H9 (cell line): ENCODE results near the gene CEP85L. TPM values are rescaled to one million over a fixed set of nuclear protein-coding genes. Genes with fewer than 3 reads are reported as not detected.

Source experiments
- DNase-seq: peaks from one replicate; pipeline ENCODE4 v3.0.0-alpha.2; 2017
- H2AFZ ChIP-seq: one replicate; pipeline ENCODE4 v1.6.1; 2013; ENCODE audit warnings: mild to moderate bottlenecking, low read length, control low read depth, moderate library complexity
- H2AK5ac ChIP-seq: 2 replicates; pipeline ENCODE4 v1.6.1; 2013; ENCODE audit warnings: low read length, control low read depth, mixed read lengths; ENCODE audit not compliant: insufficient read length
- H2BK120ac ChIP-seq: one replicate; pipeline ENCODE4 v1.6.1; 2013; ENCODE audit warnings: low read depth, mild to moderate bottlenecking, low read length, control low read depth, inconsistent platforms; ENCODE audit not compliant: poor library complexity, severe bottlenecking
- H2BK12ac ChIP-seq: 2 replicates; pipeline ENCODE4 v1.6.1; 2013; ENCODE audit warnings: low read length, control low read depth, mixed read lengths, low read depth; ENCODE audit not compliant: insufficient read length
- H2BK15ac ChIP-seq: 2 replicates; pipeline ENCODE4 v1.6.1; 2013; ENCODE audit warnings: low read depth, low read length, control low read depth
- H2BK20ac ChIP-seq: one replicate; pipeline ENCODE4 v1.6.1; 2013; ENCODE audit warnings: low read depth, mild to moderate bottlenecking, low read length, control low read depth, inconsistent platforms; ENCODE audit not compliant: poor library complexity, severe bottlenecking
- H2BK5ac ChIP-seq: 2 replicates; pipeline ENCODE4 v1.6.1; 2013; ENCODE audit warnings: low read length, control low read depth, mixed read lengths; ENCODE audit not compliant: insufficient read length
- H3K14ac ChIP-seq: 2 replicates; pipeline ENCODE4 v1.6.1; 2013; ENCODE audit warnings: low read length, control low read depth; ENCODE audit not compliant: insufficient read depth
- H3K18ac ChIP-seq: 2 replicates; pipeline ENCODE4 v1.6.1; 2013; ENCODE audit warnings: low read depth, mild to moderate bottlenecking, mixed read lengths, low read length, control low read depth; ENCODE audit not compliant: insufficient read length
- H3K23ac ChIP-seq: 2 replicates; pipeline ENCODE4 v1.6.1; 2013; ENCODE audit warnings: low read length, control low read depth, mixed read lengths, low read depth; ENCODE audit not compliant: insufficient read length
- H3K23me2 ChIP-seq: 2 replicates; pipeline ENCODE4 v1.6.1; 2013; ENCODE audit warnings: low read depth, mild to moderate bottlenecking, mixed read lengths, low read length, control low read depth; ENCODE audit not compliant: insufficient read length, poor library complexity, severe bottlenecking
- H3K27ac ChIP-seq: 2 replicates; pipeline ENCODE4 v1.5.1; 2013; ENCODE audit warnings: low read length, control low read depth, mixed read lengths, low read depth; ENCODE audit not compliant: insufficient read length
- H3K27me3 ChIP-seq: 2 replicates; pipeline ENCODE4 v1.6.1; 2013; ENCODE audit warnings: low read length, control low read depth, inconsistent platforms; ENCODE audit not compliant: insufficient read depth
- H3K4ac ChIP-seq: 2 replicates; pipeline ENCODE4 v1.6.1; 2013; ENCODE audit warnings: low read depth, mild to moderate bottlenecking, control low read depth, inconsistent platforms, low read length, moderate library complexity
- H3K4me1 ChIP-seq: 2 replicates; pipeline ENCODE4 v1.6.1; 2013; ENCODE audit warnings: low read length, control low read depth, inconsistent platforms; ENCODE audit not compliant: insufficient read depth
- H3K4me2 ChIP-seq: 2 replicates; pipeline ENCODE4 v1.6.1; 2013; ENCODE audit warnings: low read length, control low read depth, mixed read lengths; ENCODE audit not compliant: insufficient read length, insufficient read depth
- H3K56ac ChIP-seq: 2 replicates; pipeline ENCODE4 v1.6.1; 2013; ENCODE audit warnings: low read depth, mild to moderate bottlenecking, mixed read lengths, low read length, control low read depth; ENCODE audit not compliant: insufficient read length
- H3K79me1 ChIP-seq: 2 replicates; pipeline ENCODE4 v1.6.1; 2013; ENCODE audit warnings: low read depth, mild to moderate bottlenecking, moderate library complexity, low read length, control low read depth, inconsistent platforms; ENCODE audit not compliant: insufficient read depth, poor library complexity, severe bottlenecking
- H3K79me2 ChIP-seq: 2 replicates; pipeline ENCODE4 v1.6.1; 2013; ENCODE audit warnings: low read length, control low read depth, inconsistent platforms; ENCODE audit not compliant: insufficient read depth
- H3K9ac ChIP-seq: 2 replicates; pipeline ENCODE4 v1.6.1; 2013; ENCODE audit warnings: low read length, control low read depth, mixed read lengths; ENCODE audit not compliant: insufficient read length; ENCODE audit errors: extremely low read depth
- H3K9me3 ChIP-seq: one replicate; pipeline ENCODE4 v1.6.1; 2013; ENCODE audit warnings: low read depth, low read length, inconsistent platforms; ENCODE audit not compliant: control insufficient read depth
- H3T11ph ChIP-seq: one replicate; pipeline ENCODE4 v1.6.1; 2013; ENCODE audit warnings: mild to moderate bottlenecking, low read length, control low read depth, inconsistent platforms
- H4K20me1 ChIP-seq: one replicate; pipeline ENCODE4 v1.6.1; 2013; ENCODE audit not compliant: control insufficient read depth, insufficient read length, insufficient read depth
- H4K5ac ChIP-seq: 2 replicates; pipeline ENCODE4 v1.6.1; 2013; ENCODE audit warnings: low read depth, mild to moderate bottlenecking, mixed read lengths, low read length, control low read depth; ENCODE audit not compliant: insufficient read length
- H4K8ac ChIP-seq: replicated peaks from 2 replicates; pipeline ENCODE4 v1.6.1; 2013; ENCODE audit warnings: low read length, control low read depth, mixed read lengths, low read depth; ENCODE audit not compliant: insufficient read length
- H4K91ac ChIP-seq: 2 replicates; pipeline ENCODE4 v1.6.1; 2013; ENCODE audit warnings: low read depth, mild to moderate bottlenecking, moderate library complexity, mixed read lengths, low read length, control low read depth; ENCODE audit not compliant: insufficient read length
- H3K27ac Mint-ChIP-seq, 3 experiments: 2 replicates in 2 of 3; 3 replicates in 1 of 3; pipeline ENCODE4 v1.8.0; 2020 to 2021; ENCODE audit warnings: mixed read lengths in 3 of 3, mild to moderate bottlenecking in 1 of 3, moderate library complexity in 1 of 3
- H3K27me3 Mint-ChIP-seq: 2 replicates; pipeline ENCODE4 v1.8.0; 2021; ENCODE audit warnings: low read depth, mild to moderate bottlenecking, moderate library complexity, mixed read lengths
- H3K36me3 Mint-ChIP-seq, 3 experiments: 2 replicates in 2 of 3; 3 replicates in 1 of 3; pipeline ENCODE4 v1.8.0; 2020 to 2021; ENCODE audit warnings: low read depth in 3 of 3, mixed read lengths in 3 of 3; ENCODE audit not compliant: insufficient read depth in 1 of 3
- H3K4me1 Mint-ChIP-seq, 2 experiments: 2 replicates each; pipeline ENCODE4 v1.8.0; 2020; ENCODE audit warnings: mixed read lengths in 2 of 2
- H3K4me3 Mint-ChIP-seq, 2 experiments: 2 replicates in 1 of 2; 3 replicates in 1 of 2; pipeline ENCODE4 v1.8.0; 2020 to 2021; ENCODE audit warnings: mild to moderate bottlenecking in 2 of 2, mixed read lengths in 2 of 2, moderate library complexity in 1 of 2
- H3K9me3 Mint-ChIP-seq, 2 experiments: 2 replicates in 1 of 2; 3 replicates in 1 of 2; pipeline ENCODE4 v1.8.0; 2020; ENCODE audit warnings: mild to moderate bottlenecking in 2 of 2, mixed read lengths in 2 of 2, moderate library complexity in 1 of 2
- CTCF ChIP-seq: fragments of 200-600 bp; sonication (generic); conservative IDR thresholded peaks from 3 replicates; pipeline ENCODE4 v1.8.0; 2021; ENCODE audit warnings: antibody characterized with exemption, mild to moderate bottlenecking
- WGBS: extraction: QIAGEN DNeasy Blood & Tissue Kit; methylation state at CpG from one replicate; pipeline ENCODE4 v1.1.7; 2013; ENCODE audit warnings: missing lambda C conversion rate, low lambda C conversion rate, mixed read lengths; ENCODE audit not compliant: insufficient read length; ENCODE audit errors: extremely low coverage; 5-methylcytosine and 5-hydroxymethylcytosine counted together
- total RNA-seq: library from RNA; stranded (reverse); gene quantifications from 2 replicates; pipeline ENCODE4 v1.2.1, GENCODE V29; 2021

The CEP85L gene
- total RNA-seq, 1 experiment from 2014 or later, result 3.8 TPM

GRCh38 chr6:118680452-118681095 lies 29.2 kb upstream of the CEP85L start:
- DNase-seq, result no peak
- Histone ChIP-seq H2BK20ac (no peak overlapping the region), H4K20me1 (no peaks in the 10 kb centered on the region), H2BK120ac (no peak overlapping the region), H3K56ac (no peak overlapping the region), H3K4me2 (no peak overlapping the region), H3K9me3 (no peaks in the 10 kb centered on the region), H4K8ac (no peak overlapping the region), H3K79me1 (no peaks in the 10 kb centered on the region), H2AFZ (no peak overlapping the region), H2AK5ac (no peak overlapping the region), H2BK5ac (no peak overlapping the region), H3K27ac (no peak overlapping the region), H3K18ac (no peak overlapping the region), H4K91ac (no peak overlapping the region), H2BK12ac (no peak overlapping the region), H3K4ac (no peak overlapping the region), H3K79me2 (no peaks in the 10 kb centered on the region), H3K27me3 (no peaks in the 10 kb centered on the region), H3K9ac (no peak overlapping the region), H3K23me2 (no peaks in the 10 kb centered on the region), H3K14ac (no peak overlapping the region), H3K4me1 (no peaks in the 10 kb centered on the region; the same call in 1 of the 2 replicates), H3K23ac (no peak overlapping the region), H4K5ac (no peak overlapping the region), H2BK15ac (no peak overlapping the region), H3T11ph (no peak overlapping the region)
- no peak for TF ChIP-seq CTCF
- Mint-ChIP-seq H3K27ac (peak overlapping the region in 1 of 3 experiments; percentile 57; a peak in 1 of 7 replicates), H3K36me3 (no peaks in the 10 kb centered on the region), H3K27me3 (no peaks in the 10 kb centered on the region; the same call in 1 of the 2 replicates), H3K4me1 (peaks cover 2 to 3% of the 10 kb centered on the region in 2 experiments), H3K4me3 (no peak overlapping the region), H3K9me3 (no peaks in the 10 kb centered on the region)
- WGBS, result no CpG with 5 or more reads among the region's 9 CpGs
